Endothelial cell of hepatic sinusoid (primary cell): ENCODE data around the gene RAB25.
"Not testable (repeated sequence)": the region's sequence is repeated elsewhere in the genome, so short reads cannot be mapped to it uniquely, and the experiment has no call there.

Source experiments
- in situ Hi-C: cut with HindIII; loops from 2 replicates; pipeline ENCODE4 v1.10.0; 2017; ENCODE audit warnings: low sequenced_read_pairs

Gene RAB25

DNA sequence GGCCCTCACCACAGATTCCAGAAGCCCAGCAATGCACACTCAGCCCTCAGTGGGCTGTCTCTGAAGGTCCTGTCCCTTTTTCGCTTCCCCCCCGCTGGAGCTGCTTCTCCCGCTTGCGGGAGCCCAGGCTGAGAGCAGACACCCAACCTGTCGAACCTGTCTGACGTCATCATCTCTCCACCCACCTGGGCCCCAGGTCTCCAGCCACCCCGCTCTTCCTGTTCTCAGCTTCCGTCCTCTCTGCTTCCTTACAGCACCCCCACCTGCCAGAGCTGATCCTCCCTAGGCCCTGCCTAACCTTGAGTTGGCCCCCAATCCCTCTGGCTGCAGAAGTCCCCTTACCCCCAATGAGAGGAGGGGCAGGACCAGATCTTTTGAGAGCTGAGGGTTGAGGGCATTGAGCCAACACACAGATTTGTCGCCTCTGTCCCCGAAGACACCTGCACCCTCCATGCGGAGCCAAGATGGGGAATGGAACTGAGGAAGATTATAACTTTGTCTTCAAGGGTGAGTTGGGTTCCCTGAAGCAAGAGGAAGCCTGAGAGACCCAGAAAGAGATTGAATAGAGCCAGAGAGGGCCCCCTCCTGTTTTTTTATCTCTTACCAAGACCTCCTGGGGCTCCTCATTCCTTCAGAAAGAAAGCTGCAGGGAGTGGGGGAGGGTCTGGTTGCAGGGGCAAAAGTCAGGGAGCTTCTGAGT is at the start of gene RAB25:
Gene RAB25 (plus strand): TSS at position 224 of the 700 bp plus-strand sequence. CDS start 241 bp downstream, at position 465.
- in situ Hi-C loops: no loop called here

- in situ Hi-C loops: loop anchor here (5.0 to 10.0 kb wide), 4 partner anchors 45 to 120 kb away; partner anchors contain the start of gene RXFP4
These were observed 48.7 kb upstream of the RAB25 start for GRCh38 chr1:156012051-156012817.

DNA sequence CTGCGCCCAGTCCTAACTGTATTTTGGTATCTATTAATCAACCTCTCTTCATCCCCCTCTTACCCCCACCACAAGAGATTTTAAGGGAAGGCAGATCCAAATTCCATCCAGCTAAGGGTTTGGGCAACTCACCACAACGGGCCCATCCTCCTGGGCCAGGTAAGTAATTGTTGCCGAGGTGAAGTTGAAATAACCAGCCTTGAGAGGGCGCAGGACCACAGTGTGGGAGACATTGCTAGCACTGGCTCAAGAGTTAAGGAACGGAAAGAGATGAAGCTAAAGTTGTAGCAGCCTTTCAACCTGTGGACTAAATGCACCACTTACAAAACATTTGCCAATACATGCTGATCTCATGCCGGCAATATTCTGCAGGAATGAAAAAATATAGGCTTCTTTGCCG is 46.1 kb upstream of the RAB25 start:
- in situ Hi-C loops: loop anchor here (5.0 to 10.0 kb wide), 4 partner anchors 42 to 117 kb away; partner anchors contain the start of gene RXFP4

DNA sequence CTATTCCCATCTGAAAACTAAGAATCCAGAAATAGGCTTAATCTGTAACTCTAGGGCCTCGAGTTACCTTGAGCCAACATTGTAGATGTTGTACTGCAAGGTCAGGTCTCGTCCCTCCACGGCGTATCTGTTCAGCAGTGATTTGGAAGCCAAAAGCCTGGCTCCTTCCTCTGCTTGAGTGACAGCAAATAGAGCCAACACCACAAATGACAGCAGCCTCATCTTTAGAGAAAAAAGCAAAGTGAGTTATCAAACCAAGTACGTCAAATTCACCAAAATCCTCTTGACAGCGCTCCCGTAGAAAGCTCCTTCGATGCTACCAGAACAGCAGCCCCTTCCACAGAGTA is 41.0 kb upstream of the RAB25 start:
- in situ Hi-C loops: loop anchor here (10.0 kb wide), 1 partner anchor 75 kb away; the partner anchor contains the start of gene RXFP4

DNA sequence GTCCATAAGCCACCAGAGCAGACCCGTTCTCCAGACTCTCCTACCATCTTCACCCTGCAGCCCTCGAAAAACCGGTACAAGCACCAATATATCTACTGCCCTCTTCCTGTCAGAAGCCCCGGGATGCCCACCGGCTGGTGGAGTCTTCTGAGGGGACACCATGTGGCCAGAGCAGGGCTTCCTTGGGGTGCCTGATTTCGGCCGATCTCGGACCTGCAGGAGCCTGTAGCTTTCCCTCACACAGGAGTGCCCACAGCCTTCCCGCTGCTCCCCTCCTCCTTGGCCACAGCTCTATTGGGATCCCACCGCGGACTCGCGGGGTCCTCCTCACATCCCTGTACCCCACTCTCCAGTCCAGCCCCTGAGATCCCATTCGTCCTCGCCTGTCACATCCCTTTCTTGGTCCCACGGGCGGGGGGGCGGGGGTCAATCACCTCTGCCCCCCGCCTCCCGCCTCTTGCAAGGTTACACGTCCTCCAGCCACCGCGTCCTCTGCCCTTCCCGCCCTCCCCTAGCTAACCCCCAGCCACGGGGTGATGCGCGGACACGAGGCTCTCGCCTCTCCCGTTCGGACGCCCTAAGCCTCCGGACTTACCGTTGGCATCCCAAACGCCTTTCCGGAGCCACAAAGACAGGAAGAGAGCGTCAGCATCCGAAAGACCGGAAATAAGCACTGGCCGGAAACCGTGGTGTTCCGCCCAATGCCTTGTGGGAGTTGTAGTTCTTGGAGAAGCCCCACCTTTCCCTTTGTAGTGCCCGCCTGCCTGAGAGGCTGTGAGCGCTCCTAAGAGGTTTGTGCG is 40.5 kb upstream of the RAB25 start, which contains the start of gene SSR2:
Gene SSR2 (minus strand): TSS at position 659 of the 800 bp plus-strand sequence. CDS start 784 bp downstream, outside the sequence.
- in situ Hi-C loops: no loop called here

GRCh38 chr1:156021093-156021428 is 39.9 kb upstream of the RAB25 start:
- in situ Hi-C loops: no loop called here

GRCh38 chr1:156021954-156022353 is 39.0 kb upstream of the RAB25 start:
- in situ Hi-C loops: no loop called here

DNA sequence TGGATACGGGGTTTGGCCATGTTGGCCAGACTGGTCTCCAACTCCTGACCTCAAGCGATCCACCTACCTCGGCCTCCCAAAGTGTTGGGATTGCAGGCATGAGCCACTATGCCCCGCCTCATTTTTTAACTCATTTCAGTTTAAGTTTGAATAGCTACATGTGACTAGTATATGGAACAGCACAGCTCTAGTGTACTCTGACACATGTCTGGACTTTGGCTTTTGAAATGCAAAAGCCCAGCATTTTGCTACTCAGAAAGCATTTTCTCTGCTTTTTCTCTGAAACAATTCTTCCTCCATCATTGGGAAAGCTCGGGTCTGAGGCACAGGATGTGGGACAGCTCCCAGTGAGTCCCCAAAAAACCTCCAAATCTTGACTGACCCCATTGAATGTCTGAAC is 36.2 kb upstream of the RAB25 start:
- in situ Hi-C loops: no loop called here

- in situ Hi-C loops: no loop called here
These were observed 35.1 kb upstream of the RAB25 start for GRCh38 chr1:156025876-156026275.

- in situ Hi-C loops: no loop called here
These were observed 34.4 kb upstream of the RAB25 start for GRCh38 chr1:156026588-156026987.

GRCh38 chr1:156033011-156033410 is 27.9 kb upstream of the RAB25 start:
- in situ Hi-C loops: no loop called here

GRCh38 chr1:156034991-156035390 is 26.0 kb upstream of the RAB25 start:
- in situ Hi-C loops: not testable (repeated sequence)

DNA sequence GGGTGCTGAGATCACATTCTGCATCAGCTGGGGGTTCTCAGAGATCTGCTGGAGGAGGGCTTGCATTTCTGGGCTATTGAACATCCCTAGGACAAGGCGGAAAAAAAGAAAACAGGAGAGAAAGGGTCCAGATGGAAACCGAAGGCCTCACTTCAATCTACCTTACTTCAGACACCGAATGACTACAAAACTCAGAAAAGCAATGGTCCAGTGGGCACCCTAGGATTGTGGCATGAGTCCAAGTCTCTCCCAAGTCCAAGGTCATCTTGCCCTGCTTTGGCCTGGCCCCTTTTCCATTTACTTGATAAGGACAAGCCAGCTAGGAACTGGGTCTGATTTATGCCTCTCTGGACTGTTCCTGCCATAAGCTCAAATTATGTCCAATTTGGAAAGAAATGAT is 18.1 kb upstream of the RAB25 start:
- in situ Hi-C loops: no loop called here

DNA sequence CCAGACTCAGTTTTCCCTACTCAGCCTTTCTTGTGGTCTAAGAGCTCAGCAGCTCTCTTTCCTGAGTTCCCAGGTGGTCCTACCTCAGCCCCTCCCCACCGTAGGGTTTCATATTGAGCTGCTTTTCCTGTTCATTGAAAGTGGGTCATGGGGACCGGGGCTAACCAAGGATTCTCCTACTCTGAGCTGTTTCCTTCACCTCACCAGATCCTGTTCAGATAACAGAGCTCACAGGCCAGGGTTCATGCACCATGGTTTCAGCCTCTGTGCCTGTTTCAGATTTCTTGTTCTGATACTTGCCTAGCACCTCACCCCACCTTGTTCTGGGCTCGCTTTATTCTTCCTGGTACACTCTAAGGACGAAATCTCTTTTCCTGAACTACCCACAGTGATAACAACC is 15.9 kb upstream of the RAB25 start:
- in situ Hi-C loops: no loop called here

DNA sequence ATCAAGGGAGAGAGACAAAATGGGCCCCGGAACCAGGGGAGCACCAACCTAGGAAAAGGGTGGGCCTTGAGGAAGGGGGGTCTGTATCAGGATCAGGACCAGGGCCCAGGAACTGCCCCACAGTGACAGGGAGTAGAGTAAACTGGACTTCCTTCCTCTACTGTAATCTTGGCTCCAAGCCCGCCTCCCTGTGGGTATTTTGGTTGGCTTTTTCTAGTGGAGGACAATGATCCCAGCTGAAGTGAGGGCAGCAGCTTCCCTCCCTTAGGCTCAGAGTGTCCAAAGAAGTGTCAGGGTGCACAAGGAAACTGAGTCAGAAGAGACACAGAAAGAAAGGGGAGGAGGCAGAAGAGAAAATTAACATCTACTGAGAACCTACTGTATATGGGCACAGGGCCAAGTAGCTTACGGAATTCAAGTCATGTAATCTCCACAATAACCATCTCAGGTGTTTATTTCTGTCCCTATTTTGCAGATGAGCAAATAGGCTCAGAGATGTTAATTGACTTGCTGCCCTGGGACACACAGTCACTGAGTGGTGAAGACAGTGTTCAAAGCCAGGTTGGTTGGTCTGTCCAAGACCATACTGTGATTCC is 12.2 kb upstream of the RAB25 start:
- in situ Hi-C loops: no loop called here

DNA sequence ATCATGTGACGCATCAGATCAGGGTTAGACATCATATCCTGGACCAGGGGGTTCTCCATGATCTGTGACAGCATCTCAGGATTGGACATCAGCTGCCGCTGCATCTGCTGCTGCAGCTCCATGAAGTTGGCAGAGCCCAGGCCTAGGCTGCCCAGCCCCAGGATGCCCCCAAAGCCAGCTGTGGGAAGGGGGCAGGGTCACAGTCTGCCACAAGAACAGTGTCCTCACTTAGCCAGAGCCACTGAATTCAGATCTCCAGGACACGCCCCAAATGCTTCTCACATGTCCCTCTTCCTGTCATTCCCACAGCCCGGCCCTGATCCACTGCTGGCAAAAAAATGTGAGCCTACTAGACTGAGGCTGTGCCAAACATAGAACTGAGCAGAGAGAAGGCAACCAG is 10.6 kb upstream of the RAB25 start:
- in situ Hi-C loops: no loop called here

GRCh38 chr1:156051011-156051725 is 9.8 kb upstream of the RAB25 start:
- in situ Hi-C loops: no loop called here

DNA sequence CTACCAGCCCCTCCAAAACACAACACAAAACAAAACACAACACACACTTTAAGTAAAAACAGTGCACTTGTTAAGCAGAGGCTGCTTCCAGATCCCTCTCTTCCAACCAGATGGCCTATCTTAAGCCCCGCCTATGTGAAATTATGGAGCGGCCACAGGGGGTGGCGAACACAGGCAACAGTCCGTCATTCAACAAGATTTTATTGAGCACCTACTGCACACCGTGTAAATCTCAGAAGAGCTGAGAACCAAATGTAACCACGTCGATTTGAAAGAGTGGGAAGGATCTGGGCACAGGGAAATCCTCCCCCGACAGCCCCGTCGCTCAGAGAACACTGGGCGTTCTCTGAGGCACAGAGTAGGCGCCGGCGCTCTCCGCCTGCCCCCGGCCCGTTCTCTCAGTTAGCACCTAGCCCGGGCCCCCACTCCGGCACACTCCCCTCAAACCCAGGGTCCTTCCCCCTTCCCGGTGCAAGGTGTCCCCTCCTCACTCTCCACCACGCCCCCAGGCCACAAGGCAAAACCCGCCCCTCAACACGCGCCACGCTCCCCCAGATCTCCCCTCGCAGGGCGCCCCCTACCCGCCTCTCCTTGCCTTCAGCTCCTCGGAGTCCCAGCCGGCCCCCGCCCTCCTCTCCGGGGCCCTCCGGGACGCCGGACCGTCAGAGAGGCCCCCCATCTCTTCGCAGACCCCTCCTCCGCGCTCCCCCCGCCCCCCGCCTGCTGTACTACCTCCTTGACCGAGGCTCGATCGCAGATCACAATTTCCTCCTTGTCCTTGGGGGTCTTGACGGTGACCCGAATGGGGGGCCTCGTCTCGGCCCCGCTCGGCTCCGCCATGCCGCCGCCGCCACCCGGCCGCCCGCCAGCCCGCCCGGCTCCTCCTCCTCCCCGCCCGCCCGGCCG is 7.8 kb upstream of the RAB25 start:
- in situ Hi-C loops: no loop called here

DNA sequence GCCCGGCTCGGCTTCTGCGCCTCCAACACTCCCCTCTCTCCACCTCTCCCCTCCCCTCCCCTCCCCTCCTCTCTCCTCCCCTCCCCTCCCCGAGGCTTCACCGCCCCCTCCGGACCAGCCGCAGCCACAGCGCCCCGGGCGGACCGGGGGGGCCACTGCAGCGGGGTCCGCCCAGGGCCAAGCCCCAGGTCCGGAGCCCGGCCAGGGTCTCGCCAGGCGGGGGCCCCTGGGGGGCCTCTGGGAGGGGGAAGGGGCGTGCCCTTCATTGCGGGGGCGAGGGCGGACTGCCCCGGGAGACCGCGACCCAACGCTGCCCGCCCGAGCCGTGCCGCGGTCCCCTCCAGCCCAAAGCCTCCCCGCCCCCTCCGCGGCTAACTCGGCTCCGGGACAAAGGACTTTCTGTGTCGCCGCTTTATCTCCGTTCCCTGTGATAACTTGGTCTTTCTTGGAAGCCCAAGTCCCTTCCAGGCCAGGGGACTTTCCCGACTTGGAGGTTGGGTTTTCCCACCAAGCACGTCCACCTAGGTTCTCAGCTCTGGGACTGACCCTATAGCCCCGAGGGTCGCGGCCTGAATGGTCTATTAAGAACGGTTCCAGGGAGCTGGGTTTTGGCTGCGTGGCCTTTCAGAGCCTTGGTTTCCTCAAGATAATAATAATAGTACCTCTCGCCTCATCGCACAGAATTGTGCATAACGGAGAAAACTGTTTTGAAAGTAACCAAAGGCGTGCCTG is 7.0 kb upstream of the RAB25 start, which contains the start of gene UBQLN4:
Gene UBQLN4 (minus strand): TSS at position 31 of the 732 bp plus-strand sequence. CDS start 97 bp downstream, outside the sequence.
- in situ Hi-C loops: no loop called here
